ENCODE data around the gene CCDC93.

DNA sequence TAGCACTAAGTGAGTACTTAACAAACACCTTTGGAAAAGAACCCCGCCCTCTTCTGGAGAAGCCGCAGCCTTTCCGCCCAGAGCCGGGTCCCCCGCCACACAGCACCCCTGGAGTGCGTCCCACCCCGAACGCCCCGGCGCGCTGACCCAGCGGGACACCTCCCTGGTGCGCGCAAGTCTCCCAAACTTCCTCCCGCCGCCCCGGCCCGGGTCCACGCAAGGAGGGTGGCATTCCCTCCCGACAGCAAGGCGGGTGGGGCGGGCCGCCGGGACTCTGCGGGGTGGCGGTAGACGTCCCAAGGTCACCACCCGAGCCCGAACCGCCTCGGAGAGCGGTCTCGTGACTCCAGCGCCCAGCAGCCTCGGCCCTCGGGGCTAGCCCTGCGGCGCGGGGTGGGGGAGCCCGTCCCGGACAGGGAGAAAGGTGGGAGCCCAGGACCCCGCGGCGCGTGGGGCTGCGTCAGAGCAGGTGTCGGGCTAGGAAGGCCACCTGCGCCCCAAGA is 598 bp downstream of the CCDC93 start:
- TF ChIP-seq POLR2A (IDR thresholded peaks at IDR 0.05): no peak
- TF ChIP-seq, protein P1, sequence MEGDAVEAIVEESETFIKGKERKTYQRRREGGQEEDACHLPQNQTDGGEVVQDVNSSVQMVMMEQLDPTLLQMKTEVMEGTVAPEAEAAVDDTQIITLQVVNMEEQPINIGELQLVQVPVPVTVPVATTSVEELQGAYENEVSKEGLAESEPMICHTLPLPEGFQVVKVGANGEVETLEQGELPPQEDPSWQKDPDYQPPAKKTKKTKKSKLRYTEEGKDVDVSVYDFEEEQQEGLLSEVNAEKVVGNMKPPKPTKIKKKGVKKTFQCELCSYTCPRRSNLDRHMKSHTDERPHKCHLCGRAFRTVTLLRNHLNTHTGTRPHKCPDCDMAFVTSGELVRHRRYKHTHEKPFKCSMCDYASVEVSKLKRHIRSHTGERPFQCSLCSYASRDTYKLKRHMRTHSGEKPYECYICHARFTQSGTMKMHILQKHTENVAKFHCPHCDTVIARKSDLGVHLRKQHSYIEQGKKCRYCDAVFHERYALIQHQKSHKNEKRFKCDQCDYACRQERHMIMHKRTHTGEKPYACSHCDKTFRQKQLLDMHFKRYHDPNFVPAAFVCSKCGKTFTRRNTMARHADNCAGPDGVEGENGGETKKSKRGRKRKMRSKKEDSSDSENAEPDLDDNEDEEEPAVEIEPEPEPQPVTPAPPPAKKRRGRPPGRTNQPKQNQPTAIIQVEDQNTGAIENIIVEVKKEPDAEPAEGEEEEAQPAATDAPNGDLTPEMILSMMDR (IDR thresholded peaks at IDR 0.05): peak in 1 of 6 experiments; percentile 8
